GM19099 (cell line): ENCODE results near the gene OPRM1.

Experiments used
- POLR2A ChIP-seq: IDR thresholded peaks from 3 replicates; pipeline ENCODE4 v1.6.1; 2011; ENCODE audit warnings: low read depth; ENCODE audit not compliant: insufficient read length; ENCODE audit errors: extremely low read depth

Gene OPRM1

GRCh38 chr6:154202958-154203357 is 163.9 kb downstream of the OPRM1 start:
- no peak for TF ChIP-seq POLR2A

GRCh38 chr6:154206141-154206540 is 167.1 kb downstream of the OPRM1 start:
- TF ChIP-seq POLR2A, result no peak

GRCh38 chr6:154206996-154207395 is 168.0 kb downstream of the OPRM1 start:
- no peak for TF ChIP-seq POLR2A

- no peak for TF ChIP-seq POLR2A
Measured at GRCh38 chr6:154209555-154209954, 170.5 kb downstream of the OPRM1 start.

GRCh38 chr6:154210678-154211077 is 171.6 kb downstream of the OPRM1 start:
- TF ChIP-seq POLR2A, result no peak

- TF ChIP-seq POLR2A, result no peak
Measured at GRCh38 chr6:154213782-154214181, 174.7 kb downstream of the OPRM1 start.

GRCh38 chr6:154218301-154218700 is 179.3 kb downstream of the OPRM1 start:
- TF ChIP-seq POLR2A, result no peak

GRCh38 chr6:154218787-154219186 is 179.7 kb downstream of the OPRM1 start:
- no peak for TF ChIP-seq POLR2A

GRCh38 chr6:154219250-154219649 is 180.2 kb downstream of the OPRM1 start:
- no peak for TF ChIP-seq POLR2A

- no peak for TF ChIP-seq POLR2A
Measured at GRCh38 chr6:154222716-154223115, 183.7 kb downstream of the OPRM1 start.

- no peak for TF ChIP-seq POLR2A
Measured at GRCh38 chr6:154223296-154223695, 184.3 kb downstream of the OPRM1 start.

GRCh38 chr6:154226461-154226860 is 187.4 kb downstream of the OPRM1 start:
- no peak for TF ChIP-seq POLR2A

GRCh38 chr6:154227862-154228520 is 189.0 kb downstream of the OPRM1 start:
- no peak for TF ChIP-seq POLR2A

GRCh38 chr6:154228521-154228905 is 189.5 kb downstream of the OPRM1 start:
- TF ChIP-seq POLR2A, result no peak

- no peak for TF ChIP-seq POLR2A
Measured at GRCh38 chr6:154229786-154230185, 190.7 kb downstream of the OPRM1 start.

GRCh38 chr6:154230393-154230792 is 191.4 kb downstream of the OPRM1 start:
- TF ChIP-seq POLR2A, result no peak
